ENCODE results near the gene JPH3.

Gene JPH3

GRCh38 chr16:87601401-87601981 is 817 bp upstream of the JPH3 start:
- no peak for DNase-seq (ENCODE audit: low read depth in 3 of 3)

DNA sequence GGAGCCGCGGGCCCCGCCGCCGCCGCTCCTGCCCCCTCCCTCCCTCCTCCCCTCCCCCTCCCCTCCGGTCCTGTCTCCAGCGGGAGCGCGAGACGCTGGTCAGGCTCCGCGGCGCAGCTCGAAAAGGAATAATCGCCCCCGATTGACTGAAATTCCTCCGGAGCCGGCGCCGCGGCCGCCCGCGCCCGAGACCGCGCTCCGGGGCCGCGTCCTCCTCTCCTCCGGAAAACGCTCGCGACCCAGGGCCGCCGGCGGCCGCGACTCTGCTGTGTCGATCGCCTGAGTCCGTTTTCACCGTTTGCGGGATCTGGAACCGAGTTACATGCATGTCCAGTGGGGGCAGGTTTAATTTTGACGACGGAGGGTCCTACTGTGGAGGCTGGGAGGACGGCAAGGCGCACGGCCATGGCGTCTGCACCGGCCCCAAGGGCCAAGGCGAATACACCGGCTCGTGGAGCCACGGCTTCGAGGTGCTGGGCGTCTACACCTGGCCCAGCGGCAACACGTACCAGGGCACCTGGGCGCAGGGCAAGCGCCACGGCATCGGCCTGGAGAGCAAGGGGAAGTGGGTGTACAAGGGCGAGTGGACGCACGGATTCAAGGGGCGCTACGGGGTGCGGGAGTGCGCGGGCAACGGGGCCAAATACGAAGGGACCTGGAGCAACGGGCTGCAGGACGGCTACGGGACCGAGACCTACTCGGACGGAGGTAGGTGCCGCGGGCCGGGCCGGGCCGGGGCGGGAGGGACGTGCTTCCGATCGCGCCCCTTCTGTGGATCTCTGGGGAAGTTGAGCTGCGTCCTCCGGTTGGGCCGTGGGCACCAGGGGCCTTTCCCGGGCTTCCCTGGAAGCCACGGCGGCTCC is 744 bp downstream of the JPH3 start:
- no peak for DNase-seq (ENCODE audit: low read depth in 3 of 3)

- DNase-seq (ENCODE audit: low read depth in 3 of 3) = no peak
Measured at GRCh38 chr16:87603684-87604633, 1.7 kb downstream of the JPH3 start.

DNA sequence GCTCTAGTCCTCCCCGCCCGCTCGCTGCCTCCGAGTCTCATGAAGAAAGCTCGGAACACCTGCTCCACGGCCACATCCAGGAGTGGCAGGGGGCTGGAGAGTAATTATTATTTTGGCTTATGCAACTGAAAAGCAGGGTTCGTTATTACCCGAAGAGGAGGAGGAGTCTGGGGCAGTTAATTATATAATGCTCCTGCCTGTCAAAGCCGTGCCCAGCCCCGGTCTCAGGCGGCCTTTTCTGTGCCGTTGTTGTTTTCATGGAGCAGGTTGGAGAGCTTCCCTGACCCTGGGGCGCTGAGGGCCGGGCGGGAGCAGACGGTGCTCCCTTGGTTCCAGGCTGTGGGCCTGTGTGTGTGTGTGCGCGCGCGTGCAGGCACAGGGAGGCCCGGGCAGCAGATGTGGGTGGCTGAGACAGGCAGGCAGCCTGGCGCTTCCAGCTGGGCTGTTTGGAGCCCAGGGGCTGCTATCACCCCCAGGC is 2.4 kb downstream of the JPH3 start:
- no peak for DNase-seq (ENCODE audit: low read depth in 3 of 3)

DNA sequence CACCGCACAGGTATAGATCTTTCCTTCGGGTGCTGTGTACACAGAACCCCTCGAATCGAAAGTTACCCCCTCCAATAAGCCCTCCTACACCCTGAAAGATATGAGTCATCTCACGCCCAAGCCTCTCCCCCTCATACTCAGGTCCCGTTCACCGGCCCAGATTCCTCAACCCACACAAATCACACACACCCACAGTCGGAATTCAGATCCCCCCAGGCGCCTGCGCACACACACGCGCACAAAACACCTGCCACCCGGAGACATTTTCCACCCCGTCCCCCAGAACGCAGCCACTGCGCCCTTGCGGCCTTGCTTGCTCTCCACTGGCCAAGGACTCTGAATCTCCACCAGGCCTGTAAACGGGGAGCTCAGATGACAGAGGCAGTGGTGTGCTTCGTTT is 4.9 kb downstream of the JPH3 start:
- no peak for DNase-seq (ENCODE audit: low read depth in 3 of 3)

- DNase-seq (ENCODE audit: low read depth in 3 of 3) = no peak
Measured at GRCh38 chr16:87607871-87608270, 5.6 kb downstream of the JPH3 start.

DNA sequence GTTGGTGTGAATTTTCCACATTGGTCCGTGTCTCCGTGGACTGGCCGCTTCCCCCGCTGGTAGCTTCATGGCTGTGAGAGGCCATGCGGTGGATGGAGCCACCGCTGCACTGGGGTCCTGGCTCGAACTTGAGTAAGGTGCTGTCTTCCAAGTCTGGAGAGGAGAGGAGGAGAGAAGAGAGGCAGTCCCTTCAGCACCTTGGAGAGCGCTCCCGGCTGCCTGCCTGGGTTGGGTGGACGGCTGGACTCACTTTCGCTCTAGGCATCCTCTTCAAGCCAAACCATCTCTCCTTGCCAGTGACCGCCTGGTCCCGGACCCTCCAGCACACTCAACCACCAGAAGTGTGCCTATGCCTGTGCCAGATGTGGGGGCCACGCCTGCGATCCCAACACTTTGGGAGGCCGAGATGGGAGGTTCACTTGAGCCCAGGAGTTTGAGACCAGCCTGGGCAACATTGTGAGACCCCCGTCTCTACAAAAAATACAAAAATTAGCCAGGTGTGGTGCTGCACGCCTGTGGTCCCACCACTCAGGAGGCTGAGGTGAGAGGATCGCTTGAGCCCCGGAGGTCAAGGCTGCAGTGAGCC is 6.2 kb downstream of the JPH3 start:
- DNase-seq (ENCODE audit: low read depth in 3 of 3) = peak in 2 of 3 experiments; percentile 12 to 26

- DNase-seq (ENCODE audit: low read depth in 3 of 3) = no peak
Measured at GRCh38 chr16:87610026-87610425, 7.7 kb downstream of the JPH3 start.

- no peak for DNase-seq (ENCODE audit: low read depth in 3 of 3)
Measured at GRCh38 chr16:87611456-87611855, 9.1 kb downstream of the JPH3 start.

- no peak for DNase-seq (ENCODE audit: low read depth in 3 of 3)
Measured at GRCh38 chr16:87613961-87614360, 11.7 kb downstream of the JPH3 start.

DNA sequence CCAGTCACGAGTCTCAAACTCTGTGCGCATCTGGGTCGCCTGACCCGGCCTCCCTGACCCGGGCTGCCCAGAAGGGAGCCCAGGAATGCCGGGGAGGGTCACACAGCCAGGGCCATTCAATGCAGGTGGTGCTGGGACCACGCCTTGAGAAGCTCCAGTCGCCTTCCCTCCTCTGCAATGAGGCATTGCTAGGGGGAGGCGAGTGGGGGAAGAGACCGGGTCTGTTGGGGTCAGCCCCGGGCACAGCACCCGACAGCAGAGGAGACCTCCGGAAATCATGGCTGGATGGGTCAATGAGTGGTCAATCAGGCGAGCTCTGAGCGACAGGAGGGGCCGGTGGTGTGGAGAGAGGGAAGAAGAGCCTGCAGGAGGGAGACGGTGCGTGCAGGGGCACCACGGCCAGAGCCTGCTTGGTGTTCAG is 13.3 kb downstream of the JPH3 start:
- DNase-seq (ENCODE audit: low read depth in 3 of 3) = no peak

GRCh38 chr16:87616556-87616955 is 14.2 kb downstream of the JPH3 start:
- no peak for DNase-seq (ENCODE audit: low read depth in 3 of 3)

GRCh38 chr16:87618216-87618615 is 15.9 kb downstream of the JPH3 start:
- DNase-seq (ENCODE audit: low read depth in 3 of 3) = no peak

DNA sequence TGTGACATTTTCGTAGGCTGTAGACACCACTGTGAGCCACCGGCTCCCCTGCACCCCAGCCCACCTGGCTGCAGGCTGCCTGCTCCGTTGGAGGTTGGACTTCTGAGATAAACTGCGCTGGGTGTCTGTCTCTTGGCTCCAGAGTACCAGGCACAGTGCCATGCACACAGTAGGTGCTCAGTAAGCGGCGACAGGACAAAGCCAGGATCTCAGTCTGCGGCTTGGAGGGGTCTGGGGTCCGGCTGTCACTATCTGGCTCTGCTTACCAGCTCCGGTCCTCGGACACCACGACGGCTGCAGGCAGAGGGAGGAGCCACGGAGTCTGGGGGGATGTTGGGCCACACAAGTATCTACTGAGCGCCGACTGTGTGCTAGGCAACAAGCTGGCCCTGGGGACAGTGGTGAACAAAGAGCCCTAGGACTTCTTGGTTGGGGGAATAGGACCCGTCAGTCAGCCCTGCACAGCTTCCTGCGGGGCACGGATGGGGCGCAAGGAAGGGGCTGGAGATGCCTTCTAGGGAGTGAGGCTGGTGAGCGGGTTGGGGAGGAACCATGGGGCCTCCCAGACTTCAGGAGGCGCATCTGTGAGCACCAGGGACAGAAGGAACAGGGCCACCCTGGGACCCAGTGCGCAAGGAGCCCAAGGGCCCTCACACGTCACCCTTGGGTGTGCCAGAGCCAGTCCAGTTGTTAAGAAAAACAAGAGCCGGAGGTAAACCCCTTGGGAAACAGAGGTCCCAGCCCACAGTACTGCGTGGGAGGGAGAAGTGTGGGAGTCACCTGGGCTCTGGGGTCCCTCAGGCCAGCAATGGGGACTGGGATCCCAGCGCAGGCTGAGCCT is 17.3 kb downstream of the JPH3 start:
- no peak for DNase-seq (ENCODE audit: low read depth in 3 of 3)

DNA sequence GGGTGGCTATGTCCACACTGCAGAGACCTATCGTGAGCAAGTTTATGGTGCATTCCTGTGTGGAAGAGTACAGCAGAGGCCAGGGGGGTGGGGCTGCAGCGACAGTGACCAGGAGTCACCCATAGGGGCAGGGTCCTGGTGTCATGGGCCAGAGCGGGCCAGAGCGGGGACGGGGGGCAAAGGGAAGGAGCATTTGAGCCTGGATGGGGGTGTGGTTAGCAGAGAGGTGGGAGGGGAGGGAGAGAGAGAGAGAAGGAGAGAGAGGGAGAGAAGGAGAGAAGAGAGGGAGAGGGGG is 17.8 kb downstream of the JPH3 start:
- DNase-seq (ENCODE audit: low read depth in 3 of 3) = no peak

GRCh38 chr16:87621550-87621829 is 19.2 kb downstream of the JPH3 start:
- no peak for DNase-seq (ENCODE audit: low read depth in 3 of 3)

DNA sequence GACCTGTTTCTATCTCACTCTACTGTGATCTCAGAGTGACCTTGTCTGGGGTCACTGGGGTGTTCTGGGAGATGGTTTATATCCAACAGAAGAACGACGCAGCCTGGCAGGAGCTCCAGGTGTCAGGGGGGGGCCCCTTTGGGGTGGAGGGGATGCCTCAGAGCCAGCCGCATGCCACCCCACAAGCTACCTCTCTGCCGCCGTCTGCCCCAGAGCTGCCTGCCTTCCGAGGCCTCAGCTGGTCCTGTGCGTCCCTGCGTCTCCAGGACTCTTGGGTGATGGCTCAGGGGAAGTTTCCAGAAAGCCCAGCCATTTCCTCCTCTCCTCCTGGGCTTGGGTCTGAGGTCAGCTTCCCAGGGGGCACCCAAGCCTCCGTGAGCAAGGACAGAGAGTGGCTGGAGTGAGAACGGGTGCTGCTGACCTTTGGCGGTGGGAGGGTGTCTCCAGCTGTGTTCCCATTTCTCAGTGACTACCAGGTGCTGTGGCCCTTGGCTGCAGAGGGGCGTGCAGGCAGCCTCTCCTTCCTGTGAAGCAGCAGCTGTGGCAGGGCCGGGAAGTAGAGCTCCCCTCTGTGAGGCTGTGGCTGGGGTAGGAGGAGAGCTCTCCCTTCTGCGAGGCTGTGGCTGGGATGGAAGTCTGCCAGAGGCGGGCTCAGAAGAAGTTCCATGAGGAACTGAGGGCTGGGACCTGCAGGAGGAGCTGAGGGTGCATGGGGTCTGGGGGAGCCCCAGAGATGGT is 19.8 kb downstream of the JPH3 start:
- no peak for DNase-seq (ENCODE audit: low read depth in 3 of 3)

DNA sequence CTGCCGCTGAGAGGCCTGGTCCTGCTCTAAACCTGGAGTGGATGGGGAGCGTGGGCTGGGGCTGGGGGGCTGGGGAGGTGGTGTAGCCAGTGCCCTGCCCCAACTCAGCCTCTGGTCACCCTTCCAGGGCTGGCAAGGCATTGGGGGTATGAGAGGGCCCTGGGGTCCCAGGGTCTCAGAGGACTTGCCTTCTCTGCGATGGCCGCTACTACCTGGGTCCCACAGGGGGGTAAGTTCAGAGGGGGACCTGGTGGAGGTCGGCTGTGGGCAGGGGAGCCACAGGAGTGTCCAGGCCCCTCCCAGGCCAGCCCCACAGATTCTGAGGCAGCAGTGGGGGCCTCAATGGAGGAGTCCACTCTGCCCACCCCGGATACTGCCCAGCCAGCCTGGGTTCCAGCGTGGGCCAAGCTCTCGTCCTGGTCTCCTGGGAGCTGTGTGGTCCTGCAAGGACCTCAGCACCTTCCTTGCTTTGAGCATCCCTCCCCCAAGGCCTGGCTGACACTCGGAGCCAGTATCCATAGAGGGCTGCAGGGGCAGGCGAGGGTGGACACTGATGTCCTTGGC is 20.5 kb downstream of the JPH3 start:
- DNase-seq (ENCODE audit: low read depth in 3 of 3) = no peak

DNA sequence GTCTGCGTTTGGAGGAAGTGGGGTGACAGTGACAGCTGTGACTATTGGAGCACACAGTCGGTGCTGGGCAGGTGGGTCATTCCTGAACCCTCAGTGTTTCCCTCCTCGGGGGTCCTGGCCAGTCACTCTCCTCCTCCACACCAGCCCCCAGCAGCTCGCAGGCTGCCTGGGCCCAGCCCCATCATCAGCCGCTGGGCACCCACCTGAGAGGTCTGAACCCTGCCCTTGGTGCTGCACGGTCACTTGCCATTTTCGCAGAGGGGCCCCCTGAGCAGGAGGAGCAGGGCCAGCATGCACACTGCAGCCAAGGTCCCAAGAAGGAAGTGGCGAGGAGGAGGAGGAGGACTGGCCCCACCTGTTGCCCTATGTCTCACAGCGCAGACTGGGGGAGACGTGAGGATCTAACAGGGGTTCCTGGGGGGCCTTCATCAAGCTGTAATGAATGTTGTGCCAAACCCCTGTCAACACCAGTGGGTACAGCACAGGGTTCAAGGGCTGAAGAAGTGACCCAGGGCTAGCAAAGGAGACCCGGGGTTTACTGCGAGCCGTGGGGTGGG is 23.0 kb downstream of the JPH3 start:
- DNase-seq (ENCODE audit: low read depth in 3 of 3) = no peak

- no peak for DNase-seq (ENCODE audit: low read depth in 3 of 3)
Measured at GRCh38 chr16:87626401-87626800, 24.1 kb downstream of the JPH3 start.
